Activated CD8-positive, alpha-beta memory T cell treated with anti-CD3 and anti-CD28 coated beads, Interleukin-2, amount 50 U/mL, for 1 hour (primary cell): Measurements from ENCODE around the gene PRR33.

Source experiments
- DNase-seq: peaks from one replicate; pipeline ENCODE4 v3.0.0-alpha.2; 2020; ENCODE audit errors: extremely low read depth

PRR33 gene

GRCh38 chr11:1916986-1917522 lies 25.4 kb upstream of the PRR33 start:
- no peak for DNase-seq

GRCh38 chr11:1916132-1916985 lies 24.7 kb upstream of the PRR33 start:
- no peak for DNase-seq

- no peak for DNase-seq
Observed at GRCh38 chr11:1915795-1916131, 24.1 kb upstream of the PRR33 start.

- DNase-seq = no peak
Observed at GRCh38 chr11:1913271-1914060, 21.8 kb upstream of the PRR33 start.

- DNase-seq = no peak
Observed at GRCh38 chr11:1912289-1912878, 20.7 kb upstream of the PRR33 start.

- no peak for DNase-seq
Observed at GRCh38 chr11:1909524-1909923, 17.8 kb upstream of the PRR33 start.

- DNase-seq = no peak
Observed at GRCh38 chr11:1908618-1909017, 16.9 kb upstream of the PRR33 start.

- DNase-seq = no peak
Observed at GRCh38 chr11:1906611-1907423, 15.1 kb upstream of the PRR33 start.

GRCh38 chr11:1906181-1906580 lies 14.5 kb upstream of the PRR33 start:
- no peak for DNase-seq

- no peak for DNase-seq
Observed at GRCh38 chr11:1899686-1900085, 8.0 kb upstream of the PRR33 start.

- no peak for DNase-seq
Observed at GRCh38 chr11:1899090-1899489, 7.4 kb upstream of the PRR33 start.

GRCh38 chr11:1896923-1897322 lies 5.2 kb upstream of the PRR33 start:
- no peak for DNase-seq

- DNase-seq = no peak
Observed at GRCh38 chr11:1896468-1896867, 4.8 kb upstream of the PRR33 start.

- no peak for DNase-seq
Observed at GRCh38 chr11:1894759-1895158, 3.1 kb upstream of the PRR33 start.

- DNase-seq = no peak
Observed at GRCh38 chr11:1893581-1894359, 2.1 kb upstream of the PRR33 start.

GRCh38 chr11:1892558-1892957 lies 863 bp upstream of the PRR33 start:
- DNase-seq = no peak

GRCh38 chr11:1892116-1892515 lies 421 bp upstream of the PRR33 start:
- DNase-seq = no peak

- no peak for DNase-seq
Observed at GRCh38 chr11:1890856-1891830, 552 bp downstream of the PRR33 start.

- DNase-seq = no peak
Observed at GRCh38 chr11:1889941-1890855, 1.5 kb downstream of the PRR33 start.
